IMR-90 (cell line): ENCODE measurements around the gene B3GALT4. TPM values are rescaled to one million over a fixed set of nuclear protein-coding genes. Genes with fewer than 3 reads are reported as not detected.

ENCODE experiments used
- ATAC-seq: fragments of 200-7000 bp; cut with Tn5 transposase; 2 replicates; pipeline ENCODE4 v1.9.1; 2020; ENCODE audit warnings: low read depth, mild to moderate bottlenecking, moderate library complexity
- BruUV-seq: library from RNA; stranded (reverse); fragments of 400-500 nt; replicated peaks from 2 replicates; lab custom pipeline; 2021; lab: Mats Ljungman, UMichigan
- CTCF ChIA-PET: fragments of 300-600 bp; formaldehyde crosslinking; extraction: SDS; loops from one replicate; lab custom pipeline; 2021; ENCODE audit warnings: antibody characterized with exemption; lab: Yijun Ruan, JAX
- POLR2A ChIA-PET: fragments of 300-600 bp; sonication (Branson Sonifier 250); formaldehyde crosslinking; loops from one replicate; lab custom pipeline; 2022; ENCODE audit warnings: antibody characterized with exemption; ENCODE audit not compliant: unreplicated experiment; lab: Charles Lee
- DNase-seq: peaks from one replicate; pipeline ENCODE4 v3.0.0; 2013
- H2AFZ ChIP-seq: replicated peaks from 2 replicates; pipeline ENCODE3; 2013; ENCODE audit warnings: low read length, mild to moderate bottlenecking; ENCODE audit not compliant: poor library complexity
- H2AK5ac ChIP-seq: 2 replicates; pipeline ENCODE4 v1.6.1; 2013; ENCODE audit warnings: low read depth, low read length, inconsistent platforms
- H2AK9ac ChIP-seq: replicated peaks from 2 replicates; pipeline ENCODE3; 2013; ENCODE audit warnings: mild to moderate bottlenecking, low read depth, low read length, moderate library complexity; ENCODE audit not compliant: poor library complexity
- H2BK120ac ChIP-seq: 2 replicates; pipeline ENCODE4 v1.6.1; 2013; ENCODE audit warnings: low read depth, low read length, inconsistent platforms
- H2BK15ac ChIP-seq: 3 replicates; pipeline ENCODE4 v1.6.1; 2013; ENCODE audit warnings: low read depth, low read length, inconsistent platforms
- H2BK20ac ChIP-seq: 2 replicates; pipeline ENCODE4 v1.6.1; 2013; ENCODE audit warnings: low read depth, mild to moderate bottlenecking, inconsistent platforms, low read length, moderate library complexity
- H2BK5ac ChIP-seq: 2 replicates; pipeline ENCODE4 v1.6.1; 2013; ENCODE audit warnings: mild to moderate bottlenecking, low read depth, low read length, inconsistent platforms; ENCODE audit not compliant: poor library complexity, severe bottlenecking
- H3K14ac ChIP-seq: replicated peaks from 2 replicates; pipeline ENCODE4 v1.6.1; 2013; ENCODE audit warnings: low read depth, low read length, inconsistent platforms
- H3K18ac ChIP-seq: 2 replicates; pipeline ENCODE4 v1.6.1; 2013; ENCODE audit warnings: low read depth, low read length, control low read depth
- H3K23ac ChIP-seq: 2 replicates; pipeline ENCODE4 v1.6.1; 2013; ENCODE audit warnings: low read depth, low read length, inconsistent platforms
- H3K27ac ChIP-seq: 2 replicates; pipeline ENCODE4 v1.5.1; 2013; ENCODE audit warnings: mild to moderate bottlenecking, control low read depth, low read length; ENCODE audit not compliant: insufficient read depth
- H3K27me3 ChIP-seq: 2 replicates; pipeline ENCODE4 v1.6.1; 2013; ENCODE audit warnings: low read length; ENCODE audit not compliant: control insufficient read depth, insufficient read depth
- H3K36me3 ChIP-seq: 2 replicates; pipeline ENCODE4 v1.6.1; 2013; ENCODE audit warnings: low read length, mixed read lengths; ENCODE audit not compliant: control insufficient read depth, insufficient read depth
- H3K4ac ChIP-seq: 2 replicates; pipeline ENCODE4 v1.6.1; 2013; ENCODE audit warnings: low read depth, low read length, inconsistent platforms
- H3K4me1 ChIP-seq: 2 replicates; pipeline ENCODE4 v1.6.1; 2013; ENCODE audit warnings: low read length, mixed read lengths; ENCODE audit not compliant: control insufficient read depth, insufficient read depth
- H3K4me2 ChIP-seq: 2 replicates; pipeline ENCODE4 v1.6.1; 2013; ENCODE audit warnings: low read depth, mild to moderate bottlenecking, control low read depth, low read length, moderate library complexity
- H3K4me3 ChIP-seq: 2 replicates; pipeline ENCODE4 v1.5.1; 2013; ENCODE audit warnings: low read depth, mild to moderate bottlenecking, control low read depth, low read length, moderate library complexity; ENCODE audit not compliant: insufficient read depth
- H3K56ac ChIP-seq: 2 replicates; pipeline ENCODE4 v1.6.1; 2013; ENCODE audit warnings: low read length, inconsistent platforms; ENCODE audit not compliant: insufficient read depth; ENCODE audit errors: extremely low read depth
- H3K79me1 ChIP-seq, 2 experiments: 2 replicates each; pipeline ENCODE4 v1.6.1; 2013; ENCODE audit warnings: low read length in 2 of 2, inconsistent platforms in 1 of 2, low read depth in 1 of 2
- H3K9ac ChIP-seq: 2 replicates; pipeline ENCODE4 v1.6.1; 2013; ENCODE audit warnings: low read depth, low read length, control low read depth
- H3K9me1 ChIP-seq: 2 replicates; pipeline ENCODE4 v1.6.1; 2013; ENCODE audit warnings: low read length, inconsistent platforms; ENCODE audit not compliant: insufficient read depth
- H3K9me3 ChIP-seq: 2 replicates; pipeline ENCODE4 v1.6.1; 2013; ENCODE audit warnings: low read length; ENCODE audit not compliant: control insufficient read depth, insufficient read depth
- H4K20me1 ChIP-seq: 2 replicates; pipeline ENCODE4 v1.6.1; 2013; ENCODE audit warnings: low read length, inconsistent platforms; ENCODE audit not compliant: insufficient read depth
- H4K5ac ChIP-seq: 2 replicates; pipeline ENCODE4 v1.6.1; 2013; ENCODE audit warnings: mild to moderate bottlenecking, low read depth, low read length, control low read depth
- H4K8ac ChIP-seq, 2 experiments: 2 replicates each; pipeline ENCODE4 v1.6.1; 2013; ENCODE audit warnings: low read depth in 2 of 2, low read length in 2 of 2, control low read depth in 1 of 2, inconsistent platforms in 1 of 2
- H4K91ac ChIP-seq: 2 replicates; pipeline ENCODE4 v1.6.1; 2013; ENCODE audit warnings: low read depth, low read length, inconsistent platforms; ENCODE audit not compliant: insufficient read depth
- CEBPB ChIP-seq: IDR thresholded peaks from 2 replicates; pipeline ENCODE4 v1.6.1; 2012; ENCODE audit warnings: low read depth, low read length, improper control_type of control experiment
- CHD1 ChIP-seq: IDR thresholded peaks from 2 replicates; pipeline ENCODE4 v1.6.1; 2012; ENCODE audit warnings: low read depth, low read length, improper control_type of control experiment
- MAFK ChIP-seq: IDR thresholded peaks from 2 replicates; pipeline ENCODE4 v1.6.1; 2012; ENCODE audit warnings: low read depth, low read length, improper control_type of control experiment
- MXI1 ChIP-seq: IDR thresholded peaks from 2 replicates; pipeline ENCODE4 v1.6.1; 2012; ENCODE audit warnings: low read depth, mild to moderate bottlenecking, low read length, moderate library complexity, borderline replicate concordance
- POLR2A ChIP-seq: IDR thresholded peaks from 2 replicates; pipeline ENCODE4 v1.6.1; 2012; ENCODE audit warnings: mild to moderate bottlenecking, low read depth, low read length
- RAD21 ChIP-seq: IDR thresholded peaks from 2 replicates; pipeline ENCODE4 v1.6.1; 2012; ENCODE audit warnings: low read length, improper control_type of control experiment
- RCOR1 ChIP-seq: IDR thresholded peaks from 2 replicates; pipeline ENCODE4 v1.6.1; 2012; ENCODE audit warnings: mild to moderate bottlenecking, low read length, improper control_type of control experiment; ENCODE audit not compliant: insufficient replicate concordance
- RFX5 ChIP-seq: IDR thresholded peaks from 2 replicates; pipeline ENCODE4 v1.8.0; 2012; ENCODE audit warnings: low read depth, mild to moderate bottlenecking, low read length, moderate library complexity
- WGBS, 2 experiments: methylation state at CpG; one replicate each; pipeline versions ENCODE4 v1.1.5 to v1.1.7; 2013; ENCODE audit warnings: missing lambda C conversion rate in 2 of 2; ENCODE audit not compliant: insufficient read length in 1 of 2; ENCODE audit errors: extremely low coverage in 2 of 2; 5-methylcytosine and 5-hydroxymethylcytosine counted together
- dilution Hi-C: fragments of 300-500 bp; cut with HindIII; formaldehyde crosslinking; loops from one replicate; pipeline ENCODE4 v1.14.3; 2018; ENCODE audit warnings: low sequenced_read_pairs; ENCODE audit not compliant: unreplicated experiment
- in situ Hi-C: fragments of 300-500 bp; cut with MboI; formaldehyde crosslinking; loops from 3 replicates; pipeline ENCODE4 v1.14.3; 2019; ENCODE audit warnings: low sequenced_read_pairs, inconsistent platforms, mixed read lengths
- intact Hi-C: fragments of 100-400 bp; cut with micrococcal nuclease; formaldehyde crosslinking; loops from 2 replicates; pipeline ENCODE4 v1.10.0; 2022
- polyA plus RNA-seq, 3 experiments: library from polyadenylated mRNA; depleted of rRNA; stranded (reverse); fragments of >200 nt; gene quantifications; 2 replicates each; pipeline ENCODE4 v1.2.3, GENCODE V29; 2012; ENCODE audit warnings: low replicate concordance in 1 of 3
- total RNA-seq: library from RNA; depleted of rRNA; stranded (reverse); fragments of >200 nt; gene quantifications from 2 replicates; pipeline ENCODE4 v1.2.3, GENCODE V29; 2012
- TF ChIP-seq, protein P1 (sequence below): fragments of 150-350 bp; IDR thresholded peaks from 2 replicates; pipeline ENCODE4 v1.6.1; 2017; ENCODE audit warnings: mild to moderate bottlenecking, antibody characterized with exemption, low read length, low read depth
- TF ChIP-seq, protein P2 (sequence below): conservative IDR thresholded peaks from 2 replicates; pipeline ENCODE4 v1.5.1; 2012; ENCODE audit warnings: mild to moderate bottlenecking, low read depth, low read length, improper control_type of control experiment
- TF ChIP-seq, protein P3 (sequence below): fragments of 150-350 bp; IDR thresholded peaks from 2 replicates; pipeline ENCODE4 v1.6.1; 2016; ENCODE audit warnings: low read depth, mild to moderate bottlenecking, low read length, moderate library complexity, borderline replicate concordance

Gene B3GALT4
- total and polyA plus RNA-seq, 2 of the 4 experiments (the other 2 are of a cell fraction), result 0.70 to 0.72 TPM

DNA sequence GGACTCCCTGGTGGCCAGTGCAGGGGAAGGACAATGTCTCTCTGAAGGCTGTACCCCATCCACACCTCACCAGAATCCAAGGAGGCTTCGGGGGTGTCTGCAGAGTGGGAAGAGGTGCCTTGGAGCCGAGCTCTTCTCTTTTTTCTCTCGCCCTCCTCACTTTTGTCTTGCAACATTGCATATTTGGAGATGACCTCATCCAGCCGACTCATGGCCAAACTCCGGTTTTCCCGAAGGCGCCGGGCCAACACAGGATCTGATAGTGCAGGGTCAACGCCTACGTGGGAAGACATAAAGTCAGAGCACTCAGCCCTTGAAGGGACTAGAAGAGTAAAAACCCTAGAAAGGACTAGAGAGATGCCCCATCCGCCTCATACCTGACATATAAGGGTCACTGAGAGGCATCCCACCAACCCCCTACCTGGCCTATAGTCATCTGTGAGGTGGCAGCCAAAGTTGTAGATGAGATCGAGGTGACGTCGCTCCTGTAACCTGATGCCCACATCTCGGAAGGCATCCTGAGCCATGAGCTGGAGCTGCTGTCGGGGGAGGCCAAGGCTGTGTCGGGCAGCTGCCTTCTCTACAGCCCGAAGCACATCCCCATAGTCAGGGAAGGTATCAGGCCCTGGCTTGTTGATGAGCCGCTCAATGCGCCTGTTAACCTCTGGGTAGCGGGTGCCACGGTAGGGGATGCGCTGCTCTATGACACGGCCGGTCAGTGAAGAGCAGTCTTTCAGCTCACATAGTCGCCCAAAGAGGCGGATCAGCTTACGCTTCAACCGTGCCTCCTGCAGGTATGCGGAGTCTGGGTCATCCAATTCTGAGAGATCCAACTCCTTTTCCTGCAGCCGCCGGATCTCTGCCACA lies 43.6 kb downstream of the B3GALT4 start (continued):
- TF ChIP-seq, protein P1, sequence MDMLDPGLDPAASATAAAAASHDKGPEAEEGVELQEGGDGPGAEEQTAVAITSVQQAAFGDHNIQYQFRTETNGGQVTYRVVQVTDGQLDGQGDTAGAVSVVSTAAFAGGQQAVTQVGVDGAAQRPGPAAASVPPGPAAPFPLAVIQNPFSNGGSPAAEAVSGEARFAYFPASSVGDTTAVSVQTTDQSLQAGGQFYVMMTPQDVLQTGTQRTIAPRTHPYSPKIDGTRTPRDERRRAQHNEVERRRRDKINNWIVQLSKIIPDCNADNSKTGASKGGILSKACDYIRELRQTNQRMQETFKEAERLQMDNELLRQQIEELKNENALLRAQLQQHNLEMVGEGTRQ, result no peak
- TF ChIP-seq RAD21, result no peak
- peak; percentile 24; the same call in 1 of the 2 replicates for TF ChIP-seq MAFK

DNA sequence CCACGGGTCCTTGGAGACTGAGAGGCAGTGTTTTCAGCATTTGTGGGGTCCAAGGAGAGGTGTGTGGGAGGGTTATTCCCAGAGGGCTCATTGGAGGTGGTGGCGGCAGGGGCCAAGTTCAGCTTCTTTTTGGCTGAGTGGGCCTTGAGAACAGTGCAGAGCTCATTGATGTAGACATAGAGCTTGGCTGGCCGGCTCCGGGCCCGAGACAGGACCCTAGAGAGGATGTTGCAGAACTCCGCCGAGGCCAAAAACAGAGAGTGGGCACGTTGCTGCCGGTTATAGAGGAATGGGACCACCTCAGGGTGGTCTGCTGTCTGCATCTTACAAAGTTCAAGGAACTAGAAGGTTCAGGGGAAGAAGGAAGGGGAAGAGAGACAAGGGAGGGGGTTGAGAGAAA lies 44.3 kb downstream of the B3GALT4 start:
- CTCF ChIA-PET, result no interaction called here
- POLR2A ChIA-PET, result interaction anchor here (0.6 to 1.0 kb wide), 2 partner anchors 339 to 349 kb away, joined by 4 read pairs; no protein-coding TSS in a partner anchor
- TF ChIP-seq MXI1 (no peak), MAFK (no peak), CHD1 (no peak), POLR2A (no peak), RCOR1 (no peak), RFX5 (no peak), CEBPB (no peak)
- TF ChIP-seq, protein P2, sequence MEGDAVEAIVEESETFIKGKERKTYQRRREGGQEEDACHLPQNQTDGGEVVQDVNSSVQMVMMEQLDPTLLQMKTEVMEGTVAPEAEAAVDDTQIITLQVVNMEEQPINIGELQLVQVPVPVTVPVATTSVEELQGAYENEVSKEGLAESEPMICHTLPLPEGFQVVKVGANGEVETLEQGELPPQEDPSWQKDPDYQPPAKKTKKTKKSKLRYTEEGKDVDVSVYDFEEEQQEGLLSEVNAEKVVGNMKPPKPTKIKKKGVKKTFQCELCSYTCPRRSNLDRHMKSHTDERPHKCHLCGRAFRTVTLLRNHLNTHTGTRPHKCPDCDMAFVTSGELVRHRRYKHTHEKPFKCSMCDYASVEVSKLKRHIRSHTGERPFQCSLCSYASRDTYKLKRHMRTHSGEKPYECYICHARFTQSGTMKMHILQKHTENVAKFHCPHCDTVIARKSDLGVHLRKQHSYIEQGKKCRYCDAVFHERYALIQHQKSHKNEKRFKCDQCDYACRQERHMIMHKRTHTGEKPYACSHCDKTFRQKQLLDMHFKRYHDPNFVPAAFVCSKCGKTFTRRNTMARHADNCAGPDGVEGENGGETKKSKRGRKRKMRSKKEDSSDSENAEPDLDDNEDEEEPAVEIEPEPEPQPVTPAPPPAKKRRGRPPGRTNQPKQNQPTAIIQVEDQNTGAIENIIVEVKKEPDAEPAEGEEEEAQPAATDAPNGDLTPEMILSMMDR, result no peak
- TF ChIP-seq, protein P3, sequence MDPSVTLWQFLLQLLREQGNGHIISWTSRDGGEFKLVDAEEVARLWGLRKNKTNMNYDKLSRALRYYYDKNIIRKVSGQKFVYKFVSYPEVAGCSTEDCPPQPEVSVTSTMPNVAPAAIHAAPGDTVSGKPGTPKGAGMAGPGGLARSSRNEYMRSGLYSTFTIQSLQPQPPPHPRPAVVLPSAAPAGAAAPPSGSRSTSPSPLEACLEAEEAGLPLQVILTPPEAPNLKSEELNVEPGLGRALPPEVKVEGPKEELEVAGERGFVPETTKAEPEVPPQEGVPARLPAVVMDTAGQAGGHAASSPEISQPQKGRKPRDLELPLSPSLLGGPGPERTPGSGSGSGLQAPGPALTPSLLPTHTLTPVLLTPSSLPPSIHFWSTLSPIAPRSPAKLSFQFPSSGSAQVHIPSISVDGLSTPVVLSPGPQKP, result no peak

More for the DNA sequence above, 44.3 kb downstream of the B3GALT4 start:
- H4K20me1 ChIP-seq, result peaks cover 10% of the 10 kb centered on the region
- H4K5ac ChIP-seq, result peak overlapping the region; percentile 44; the same call in 1 of the 2 replicates
- peak overlapping the region; percentile 94 for H3K4ac ChIP-seq
- H3K9me3 ChIP-seq, result no peaks in the 10 kb centered on the region
- H3K4me2 ChIP-seq, result peak overlapping the region; percentile 97; the same call in 1 of the 2 replicates
- dilution Hi-C loops, result no loop called here
- H2BK15ac ChIP-seq, result peak overlapping the region; percentile 90; the same call in 1 of the 3 replicates
- H4K91ac ChIP-seq, result peak overlapping the region; percentile 79
- peak overlapping the region; percentile 88 for H3K27ac ChIP-seq
- no TSS peak for BruUV-seq
- no peak overlapping the region for H3K4me3 ChIP-seq
- peaks cover 30 to 51% of the 10 kb centered on the region in 2 experiments for H3K79me1 ChIP-seq
- ATAC-seq (no peak), DNase-seq (no peak)
- in situ Hi-C loops, result no loop called here
- no peak overlapping the region; the same call in 1 of the 2 replicates for H2BK20ac ChIP-seq
- no peaks in the 10 kb centered on the region for H3K27me3 ChIP-seq
- H4K8ac ChIP-seq, result peak overlapping the region; percentile 79 to 93; a peak in 3 of 4 replicates
- H3K9me1 ChIP-seq, result peaks cover 17% of the 10 kb centered on the region
- peak overlapping the region; percentile 97 for H2BK5ac ChIP-seq
- peak overlapping the region; percentile 99 for H2AK5ac ChIP-seq
- 0 out of 2 replicates have a peak overlapping the region, but pooled peaks have one; percentile 49 for H3K18ac ChIP-seq
- H3K14ac ChIP-seq, result peak overlapping the region; percentile 82; the same call in 1 of the 2 replicates
- peak overlapping the region; percentile 98 for H2AK9ac ChIP-seq
- peaks cover 31% of the 10 kb centered on the region for H3K4me1 ChIP-seq
- peak overlapping the region; percentile 93 for H2BK120ac ChIP-seq
- peaks cover 26% of the 10 kb centered on the region for H3K36me3 ChIP-seq
- H3K56ac ChIP-seq, result no peak overlapping the region
- H3K23ac ChIP-seq, result peak overlapping the region; percentile 43; the same call in 1 of the 2 replicates
- H3K9ac ChIP-seq, result peak overlapping the region; percentile 98
- peak overlapping the region; percentile 56 for H2AFZ ChIP-seq
- WGBS, 2 experiments, result 75% methylated on average over 6 of the region's 9 CpGs; no CpG with 5 or more reads in 1 of the 2 experiments
- intact Hi-C loops, result no loop called here
